GM21576 (cell line): ENCODE data around the gene DSP.

ENCODE experiments used
- ATAC-seq: cut with Tn5 transposase; IDR thresholded peaks from one replicate; pipeline ENCODE4 v1.9.1; 2021; ENCODE audit warnings: mild to moderate bottlenecking, moderate library complexity; ENCODE audit not compliant: unreplicated experiment

The DSP gene

GRCh38 chr6:7558781-7559180, 17.3 kb downstream of the DSP start:
- no peak for ATAC-seq

- no peak for ATAC-seq
Observed at GRCh38 chr6:7559196-7559595, 17.7 kb downstream of the DSP start.

- ATAC-seq, result no peak
Observed at GRCh38 chr6:7559651-7560385, 18.3 kb downstream of the DSP start.

GRCh38 chr6:7561153-7561964, 19.9 kb downstream of the DSP start:
- ATAC-seq, result no peak

- ATAC-seq, result no peak
Observed at GRCh38 chr6:7562769-7563168, 21.3 kb downstream of the DSP start.

GRCh38 chr6:7566107-7566506, 24.6 kb downstream of the DSP start:
- no peak for ATAC-seq

- ATAC-seq, result no peak
Observed at GRCh38 chr6:7566617-7567173, 25.2 kb downstream of the DSP start.

GRCh38 chr6:7568021-7568420, 26.6 kb downstream of the DSP start:
- no peak for ATAC-seq

- no peak for ATAC-seq
Observed at GRCh38 chr6:7569082-7569481, 27.6 kb downstream of the DSP start.

GRCh38 chr6:7572213-7572943, 30.9 kb downstream of the DSP start:
- ATAC-seq, result no peak

GRCh38 chr6:7574500-7574899, 33.0 kb downstream of the DSP start:
- ATAC-seq, result no peak

GRCh38 chr6:7578516-7578915, 37.0 kb downstream of the DSP start:
- no peak for ATAC-seq

- no peak for ATAC-seq
Observed at GRCh38 chr6:7578931-7579330, 37.5 kb downstream of the DSP start.

GRCh38 chr6:7579851-7580250, 38.4 kb downstream of the DSP start:
- no peak for ATAC-seq

GRCh38 chr6:7580537-7580926, 39.1 kb downstream of the DSP start:
- no peak for ATAC-seq

GRCh38 chr6:7580927-7581618, 39.6 kb downstream of the DSP start:
- no peak for ATAC-seq

GRCh38 chr6:7585287-7585930, 43.9 kb downstream of the DSP start:
- ATAC-seq, result no peak

- ATAC-seq, result no peak
Observed at GRCh38 chr6:7587631-7588100, 46.2 kb downstream of the DSP start.

GRCh38 chr6:7588506-7588905, 47.0 kb downstream of the DSP start:
- no peak for ATAC-seq

- no peak for ATAC-seq
Observed at GRCh38 chr6:7589221-7589620, 47.8 kb downstream of the DSP start.
